Prostate gland (tissue), 2 donors: ENCODE results near the gene ZDHHC18. TPM values are rescaled to one million over a fixed set of nuclear protein-coding genes. Genes with fewer than 3 reads are reported as not detected.
"Not testable (repeated sequence)": the region's sequence is repeated elsewhere in the genome, so short reads cannot be mapped to it uniquely, and the experiment has no call there.

Experiments used
- DNase-seq: peaks from one replicate; pipeline ENCODE4 v3.0.0-alpha.2; 2019; ENCODE audit warnings: low spot score
- H3K27ac ChIP-seq, 2 donors: fragments of 200-600 bp; sonication (generic); 2 replicates each; pipeline ENCODE4 v1.5.1; 2017 to 2019
- H3K27me3 ChIP-seq: fragments of 200-600 bp; sonication (generic); replicated peaks from 2 replicates; pipeline ENCODE4 v1.5.1; 2019; ENCODE audit not compliant: insufficient read depth
- H3K36me3 ChIP-seq, 2 donors: fragments of 200-600 bp; sonication (generic); 1 replicate in 1 of 2; 2 replicates in 1 of 2; pipeline versions ENCODE4 v1.5.1 to v1.8.1; 2017 to 2019
- H3K4me1 ChIP-seq: fragments of 200-600 bp; sonication (generic); replicated peaks from 2 replicates; pipeline ENCODE4 v1.5.1; 2019
- H3K4me3 ChIP-seq, 2 donors: fragments of 200-600 bp; sonication (generic); 2 replicates each; pipeline ENCODE4 v1.5.1; 2017 to 2019
- H3K9me3 ChIP-seq: fragments of 200-600 bp; sonication (generic); 2 replicates; pipeline ENCODE4 v1.5.1; 2017
- POLR2A ChIP-seq: fragments of 450-650 bp; IDR thresholded peaks from one replicate; pipeline ENCODE4 v1.6.1; 2016; ENCODE audit warnings: antibody characterized with exemption, mild to moderate bottlenecking
- POLR2AphosphoS5 ChIP-seq: sonication (generic); formaldehyde crosslinking; IDR thresholded peaks from one replicate; pipeline ENCODE4 v1.6.1; 2017; ENCODE audit warnings: antibody characterized with exemption
- WGBS: methylation state at CpG from one replicate; pipeline ENCODE4 v1.1.5; 2018; 5-methylcytosine and 5-hydroxymethylcytosine counted together
- intact Hi-C: fragments of 100-400 bp; cut with DNase I; formaldehyde crosslinking; loops from one replicate; pipeline ENCODE4 v1.14.2; 2022
- total RNA-seq, 2 donors: library from RNA; depleted of rRNA; stranded (reverse); fragments of >200 nt; gene quantifications; one replicate each; pipeline ENCODE4 v1.1.0, GENCODE V29; 2016
- TF ChIP-seq, protein P1 (sequence below), 4 experiments: fragments of 200-600 bp in 2 of 4; fragments of 450-650 bp in 2 of 4; sonication (generic) in 2 of 4; IDR thresholded peaks; 1 replicate in 3 of 4; 2 replicates in 1 of 4; pipeline ENCODE4 v1.5.1; 2016 to 2019; ENCODE audit warnings: antibody characterized with exemption in 4 of 4, mild to moderate bottlenecking in 2 of 4, moderate library complexity in 2 of 4

The ZDHHC18 gene
- total RNA-seq, 2 donors from 2014 or later, result 20.0 to 30.7 TPM

DNA sequence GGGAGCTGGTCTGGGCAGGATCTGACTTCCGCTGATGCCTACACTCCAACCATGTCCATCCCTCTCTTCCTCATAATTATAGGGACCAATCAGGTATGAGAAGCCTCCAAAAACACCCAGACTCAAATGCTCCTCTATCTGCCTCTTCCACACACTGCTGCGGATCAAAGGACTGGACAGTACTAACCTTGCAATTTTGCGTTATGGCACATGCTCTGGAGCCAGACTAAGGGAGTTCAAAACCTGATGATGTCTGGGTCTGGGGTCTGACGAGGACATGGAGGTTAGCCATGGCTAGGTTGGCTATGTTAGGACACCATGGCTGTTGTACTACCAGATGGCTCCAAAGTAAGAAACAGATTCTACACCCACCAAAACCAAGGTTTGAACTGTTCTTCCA lies 53.3 kb downstream of the ZDHHC18 start:
- Histone ChIP-seq H3K4me1 (peaks cover 3% of the 10 kb centered on the region), H3K27me3 (no peaks in the 10 kb centered on the region), H3K27ac (no peak overlapping the region), H3K9me3 (no peaks in the 10 kb centered on the region), H3K4me3 (no peak overlapping the region), H3K36me3 (peaks cover 0 to 23% of the 10 kb centered on the region in 2 donors)
- 89% methylated on average over 4 of the region's 4 CpGs for WGBS
- TF ChIP-seq, protein P1, sequence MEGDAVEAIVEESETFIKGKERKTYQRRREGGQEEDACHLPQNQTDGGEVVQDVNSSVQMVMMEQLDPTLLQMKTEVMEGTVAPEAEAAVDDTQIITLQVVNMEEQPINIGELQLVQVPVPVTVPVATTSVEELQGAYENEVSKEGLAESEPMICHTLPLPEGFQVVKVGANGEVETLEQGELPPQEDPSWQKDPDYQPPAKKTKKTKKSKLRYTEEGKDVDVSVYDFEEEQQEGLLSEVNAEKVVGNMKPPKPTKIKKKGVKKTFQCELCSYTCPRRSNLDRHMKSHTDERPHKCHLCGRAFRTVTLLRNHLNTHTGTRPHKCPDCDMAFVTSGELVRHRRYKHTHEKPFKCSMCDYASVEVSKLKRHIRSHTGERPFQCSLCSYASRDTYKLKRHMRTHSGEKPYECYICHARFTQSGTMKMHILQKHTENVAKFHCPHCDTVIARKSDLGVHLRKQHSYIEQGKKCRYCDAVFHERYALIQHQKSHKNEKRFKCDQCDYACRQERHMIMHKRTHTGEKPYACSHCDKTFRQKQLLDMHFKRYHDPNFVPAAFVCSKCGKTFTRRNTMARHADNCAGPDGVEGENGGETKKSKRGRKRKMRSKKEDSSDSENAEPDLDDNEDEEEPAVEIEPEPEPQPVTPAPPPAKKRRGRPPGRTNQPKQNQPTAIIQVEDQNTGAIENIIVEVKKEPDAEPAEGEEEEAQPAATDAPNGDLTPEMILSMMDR (IDR thresholded peaks at IDR 0.05), result no peak
- TF ChIP-seq POLR2A (no peak), POLR2AphosphoS5 (no peak)
- intact Hi-C loops, result loop anchor here (10.0 kb wide), 1 partner anchor 275 kb away; no protein-coding TSS in a partner anchor
- DNase-seq, result no peak

DNA sequence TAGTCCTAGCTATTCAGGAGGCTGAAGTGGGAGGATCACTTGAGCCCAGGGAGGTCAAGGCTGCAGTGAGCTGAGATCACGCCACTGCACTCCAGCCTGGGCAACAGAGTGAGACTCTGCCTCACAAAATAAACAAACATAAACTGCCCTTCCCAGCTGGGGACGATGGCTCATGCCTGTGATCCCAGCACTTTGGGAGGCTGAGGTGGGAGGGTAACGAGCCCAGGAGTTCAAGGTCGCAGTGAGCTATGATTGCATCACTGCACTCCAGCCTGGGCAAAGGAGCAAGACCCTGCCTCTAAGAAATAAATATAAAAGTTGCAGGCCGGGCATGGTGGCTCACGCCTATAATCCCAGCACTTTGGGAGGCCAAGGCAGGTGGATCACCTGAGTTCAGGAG lies 55.1 kb downstream of the ZDHHC18 start:
- H3K4me1 ChIP-seq, H3K9me3 ChIP-seq, intact Hi-C loops, H3K4me3 ChIP-seq, DNase-seq, H3K27ac ChIP-seq, H3K27me3 ChIP-seq: not testable (repeated sequence)
- 89% methylated on average over 6 of the region's 6 CpGs for WGBS
- peaks cover 5 to 36% of the 10 kb centered on the region in 2 donors for H3K36me3 ChIP-seq

DNA sequence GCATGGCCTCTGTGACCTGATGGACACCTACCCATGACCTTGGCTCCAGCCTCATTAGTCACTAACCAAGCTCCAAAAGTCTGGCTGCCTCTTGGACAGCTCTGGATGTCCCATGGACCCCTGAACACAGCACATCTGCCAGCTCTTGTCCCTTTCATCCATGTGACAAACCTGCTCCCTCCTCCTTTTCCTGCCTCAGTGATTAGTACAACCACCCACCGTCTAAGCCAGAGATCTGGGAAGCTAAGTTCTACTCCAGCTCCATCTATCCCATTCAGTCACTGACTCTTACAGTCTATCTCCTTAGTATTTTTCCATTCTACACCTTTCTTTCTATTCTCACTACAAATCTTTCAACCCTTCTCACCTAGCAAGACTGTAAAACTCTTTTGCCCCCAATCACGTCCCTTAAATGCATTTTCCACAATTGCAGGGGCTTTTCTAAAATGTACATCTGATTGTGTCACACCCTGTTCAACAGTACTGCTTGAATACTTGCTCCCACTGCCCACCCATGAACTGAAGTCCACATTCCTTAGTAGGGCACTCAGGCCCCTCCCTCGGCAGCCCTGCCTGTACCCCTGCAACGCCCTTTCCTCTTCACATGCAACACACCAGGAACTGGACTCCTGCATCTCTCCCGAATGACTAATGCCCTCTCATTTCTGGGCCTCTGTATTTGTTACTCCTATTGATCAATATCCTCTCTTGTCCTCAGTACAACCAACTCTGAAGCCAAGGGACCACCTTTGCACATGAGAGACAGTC lies 56.4 kb downstream of the ZDHHC18 start:
- H3K36me3 ChIP-seq, result peaks cover 5 to 41% of the 10 kb centered on the region in 2 donors
- H3K4me3 ChIP-seq, result no peak overlapping the region
- H3K27me3 ChIP-seq, result no peaks in the 10 kb centered on the region
- no peaks in the 10 kb centered on the region for H3K9me3 ChIP-seq
- no peak overlapping the region for H3K27ac ChIP-seq
- intact Hi-C loops, result no loop called here
- H3K4me1 ChIP-seq, result peaks cover under 1% of the 10 kb centered on the region
- TF ChIP-seq, protein P1 (IDR thresholded peaks at IDR 0.05), result no peak
- TF ChIP-seq POLR2A (no peak), POLR2AphosphoS5 (no peak)
- DNase-seq, result no peak
- WGBS, result 85% methylated on average over 5 of the region's 5 CpGs

DNA sequence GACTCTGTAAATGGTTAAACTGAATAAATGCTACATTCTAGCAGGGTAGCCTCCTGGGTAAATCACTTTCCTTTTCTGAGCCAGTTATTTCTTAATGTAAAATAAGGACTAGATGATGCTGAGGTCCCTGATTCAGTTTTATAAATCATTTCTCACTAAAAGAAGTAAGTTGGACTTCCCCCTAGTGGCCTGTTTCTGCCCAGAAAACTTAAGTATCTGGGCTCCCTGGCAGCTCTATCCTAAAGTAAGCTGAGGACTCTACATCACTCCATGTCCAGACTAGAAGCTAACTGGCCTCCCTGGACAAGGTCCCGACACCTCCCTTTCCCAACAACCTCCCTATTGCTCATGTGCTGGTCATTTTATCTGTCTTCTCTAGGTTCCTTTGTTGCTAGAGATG lies 60.6 kb downstream of the ZDHHC18 start:
- Histone ChIP-seq H3K4me3 (no peak overlapping the region), H3K27ac (no peak overlapping the region), H3K36me3 (peaks cover 10 to 33% of the 10 kb centered on the region in 2 donors), H3K4me1 (peaks cover 6% of the 10 kb centered on the region), H3K27me3 (no peaks in the 10 kb centered on the region), H3K9me3 (no peaks in the 10 kb centered on the region)
- intact Hi-C loops, result no loop called here
- DNase-seq, result no peak
- 85% methylated on average over 1 of the region's 1 CpG for WGBS
- TF ChIP-seq, protein P1 (IDR thresholded peaks at IDR 0.05), result peak in 1 of 4 experiments; percentile 21
- no peak for TF ChIP-seq POLR2AphosphoS5

DNA sequence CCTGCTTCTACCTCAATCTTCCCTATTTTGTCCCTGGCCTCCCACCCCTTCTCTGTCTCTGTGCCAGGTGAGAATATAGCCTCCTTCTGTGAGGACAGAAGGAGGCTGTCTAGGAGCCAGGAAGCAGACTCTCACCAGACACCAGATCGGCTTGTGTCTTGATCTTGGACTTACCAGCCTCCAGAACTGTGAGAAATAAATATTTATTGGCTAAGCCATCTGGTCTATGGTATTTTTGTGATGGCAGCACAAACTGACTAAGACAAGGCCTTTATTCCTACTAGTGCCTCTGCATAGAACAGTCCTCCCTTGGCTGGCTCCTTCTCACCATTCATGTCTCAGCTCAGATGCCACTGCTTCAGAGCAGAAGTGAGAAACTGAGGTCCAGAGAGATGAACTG lies 61.7 kb downstream of the ZDHHC18 start:
- whole genome bisulfite sequencing, result 100% methylated on average over 1 of the region's 1 CpG
- Histone ChIP-seq H3K36me3 (peaks cover 10 to 23% of the 10 kb centered on the region in 2 donors), H3K4me1 (peaks cover 6% of the 10 kb centered on the region), H3K9me3 (no peaks in the 10 kb centered on the region), H3K27ac (no peak overlapping the region), H3K4me3 (no peak overlapping the region), H3K27me3 (no peaks in the 10 kb centered on the region)
- intact Hi-C loops, result no loop called here
- TF ChIP-seq POLR2AphosphoS5 (no peak), POLR2A (no peak)
- TF ChIP-seq, protein P1 (IDR thresholded peaks at IDR 0.05), result no peak
- DNase-seq, result no peak
